Measurements from ENCODE around the gene TMED5.
"Not testable (repeated sequence)": the region's sequence is repeated elsewhere in the genome, so short reads cannot be mapped to it uniquely, and the experiment has no call there.

TMED5 gene

DNA sequence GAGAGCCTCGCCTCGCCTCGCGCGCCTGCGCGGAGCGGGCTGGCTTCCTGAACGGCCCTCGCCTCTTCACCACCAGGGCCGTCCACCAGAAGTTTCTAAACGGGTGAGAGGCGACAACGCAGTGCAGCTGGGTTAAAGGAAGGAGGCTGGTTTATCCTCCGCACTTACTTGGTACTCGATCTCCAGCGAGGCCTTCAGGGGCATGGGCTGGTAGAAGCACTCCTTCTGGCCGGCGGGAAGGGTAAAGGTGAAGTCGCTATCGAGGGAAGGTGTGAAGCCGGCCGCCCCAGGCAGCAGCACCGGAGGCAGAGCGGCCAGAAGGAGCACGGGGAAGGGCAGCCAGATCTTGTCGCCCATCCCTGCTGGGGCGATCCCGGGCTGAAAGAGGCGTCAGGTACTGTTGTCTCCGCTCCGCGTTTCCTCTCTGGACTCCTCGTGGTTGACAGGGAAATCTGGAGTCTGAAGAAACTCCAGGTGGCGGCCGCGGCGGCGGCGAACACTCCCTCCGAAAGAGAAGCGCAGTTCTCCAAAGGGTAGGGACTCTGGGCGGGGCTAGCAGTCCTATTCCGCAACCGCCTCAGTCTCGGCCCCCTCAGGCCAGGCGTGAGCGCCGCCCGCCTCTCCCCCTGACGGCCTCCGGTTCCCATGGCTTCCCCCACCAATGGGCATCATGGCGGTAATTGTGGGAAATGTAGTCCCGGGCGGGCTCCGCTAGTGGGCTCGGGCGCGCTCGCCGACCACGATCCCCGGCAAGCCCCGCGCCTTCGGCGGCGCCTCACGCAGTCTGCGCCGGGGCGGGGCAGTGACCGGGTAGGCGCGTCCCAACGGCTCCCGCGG is at the start of gene TMED5:
TMED5 (minus strand) TSS at position 528 of the 837 bp plus-strand sequence; CDS start at position 357, 171 bp downstream.
- peak; percentile 98 for DNase-seq

GRCh38 chr1:93223023-93223675 is 42.9 kb upstream of the TMED5 start:
- DNase-seq = no peak

GRCh38 chr1:93221913-93222312 is 41.7 kb upstream of the TMED5 start:
- DNase-seq = no peak

- not testable (repeated sequence) for DNase-seq
These were observed 40.5 kb upstream of the TMED5 start for GRCh38 chr1:93220716-93221115.

DNA sequence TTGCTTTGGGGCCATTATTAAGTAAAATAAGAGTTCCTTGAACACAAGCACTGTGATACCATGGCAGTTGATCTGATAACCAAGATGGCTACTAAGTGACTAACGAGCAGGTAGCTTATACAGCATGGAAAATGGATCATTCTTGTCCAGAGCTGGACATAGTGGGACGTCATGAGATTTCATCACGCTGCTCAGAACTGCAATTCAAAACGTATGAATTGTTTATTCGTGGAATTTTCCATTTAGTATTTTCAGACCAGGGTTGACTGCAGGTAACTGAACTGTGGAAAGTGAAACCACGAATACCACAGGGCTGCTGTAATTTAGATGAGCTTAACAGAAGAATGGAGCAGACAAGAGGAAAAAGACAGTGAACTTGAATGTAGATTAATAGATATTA is 39.2 kb upstream of the TMED5 start:
- DNase-seq = no peak

GRCh38 chr1:93215322-93215721 is 35.1 kb upstream of the TMED5 start:
- DNase-seq = no peak

DNA sequence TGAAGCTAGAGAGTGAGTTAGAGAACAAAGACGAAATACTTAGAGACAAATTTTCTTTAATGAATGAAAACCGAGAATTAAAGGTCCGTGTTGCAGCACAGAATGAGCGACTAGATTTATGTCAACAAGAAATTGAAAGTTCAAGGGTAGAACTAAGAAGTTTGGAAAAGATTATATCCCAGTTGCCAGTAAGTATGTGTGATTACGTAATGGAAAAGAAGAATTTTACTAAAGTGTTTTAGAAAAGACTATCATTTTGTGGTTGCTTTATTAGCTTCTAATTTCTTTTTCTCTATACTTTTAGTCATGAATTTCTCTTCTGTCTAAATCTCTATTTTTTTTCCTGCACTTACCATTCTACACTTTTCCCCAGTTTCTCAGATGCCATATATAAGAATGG is 27.0 kb upstream of the TMED5 start:
- no peak for DNase-seq

- no peak for DNase-seq
These were observed 26.3 kb upstream of the TMED5 start for GRCh38 chr1:93206567-93206954.

DNA sequence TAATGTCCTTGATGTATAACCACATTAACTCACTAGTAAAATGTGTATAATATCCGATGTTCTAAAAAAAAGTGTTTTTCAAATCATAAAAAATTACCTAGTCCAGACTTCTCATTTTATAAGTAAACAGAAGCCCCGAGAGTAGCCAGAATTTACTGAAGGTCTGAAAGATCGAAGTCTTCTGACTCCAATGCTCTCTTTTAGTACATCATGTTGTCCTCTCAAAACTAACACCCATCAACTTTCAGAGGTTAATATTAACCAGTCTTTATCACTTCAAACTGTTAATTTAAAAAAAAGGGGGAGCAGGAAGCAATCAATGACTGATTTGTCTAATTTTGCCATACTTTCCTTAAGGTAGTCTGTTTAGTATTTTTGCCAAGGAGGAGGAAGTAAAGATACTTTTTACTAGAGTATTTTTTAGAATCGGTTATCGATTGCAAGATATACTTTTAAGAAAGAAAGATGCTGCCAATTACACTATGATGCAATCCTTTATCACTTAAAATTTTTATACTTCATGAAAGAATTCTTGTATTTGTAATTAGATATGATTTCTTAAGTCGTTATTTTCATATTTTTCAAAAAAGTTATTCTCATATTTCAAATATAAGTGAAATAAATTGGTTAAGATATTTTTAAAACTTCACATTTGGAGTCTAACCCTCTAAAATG is 25.8 kb upstream of the TMED5 start:
- DNase-seq = no peak

- DNase-seq = no peak
These were observed 20.5 kb upstream of the TMED5 start for GRCh38 chr1:93200714-93201113.

- DNase-seq = no peak
These were observed 19.9 kb upstream of the TMED5 start for GRCh38 chr1:93200086-93200620.

DNA sequence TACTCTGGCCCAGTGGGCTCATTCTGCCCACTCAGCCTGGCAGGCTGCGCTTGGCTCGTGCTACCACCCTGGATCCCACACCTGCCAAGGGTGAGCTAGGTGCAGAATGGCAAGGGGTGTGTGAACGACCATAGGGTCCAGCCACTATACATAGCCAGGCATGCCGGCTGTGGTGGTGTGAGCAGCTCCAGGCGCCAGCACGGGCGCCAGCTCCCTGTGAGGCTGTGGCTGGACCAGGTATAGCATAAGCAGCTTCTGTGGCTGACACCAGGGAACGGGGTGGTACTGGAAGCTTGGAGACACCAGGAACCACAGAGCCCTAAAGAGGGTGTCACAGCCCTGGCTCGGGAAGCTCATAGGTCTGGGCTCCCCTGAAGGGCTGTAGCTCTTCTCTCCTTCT is 18.9 kb upstream of the TMED5 start:
- DNase-seq = no peak

DNA sequence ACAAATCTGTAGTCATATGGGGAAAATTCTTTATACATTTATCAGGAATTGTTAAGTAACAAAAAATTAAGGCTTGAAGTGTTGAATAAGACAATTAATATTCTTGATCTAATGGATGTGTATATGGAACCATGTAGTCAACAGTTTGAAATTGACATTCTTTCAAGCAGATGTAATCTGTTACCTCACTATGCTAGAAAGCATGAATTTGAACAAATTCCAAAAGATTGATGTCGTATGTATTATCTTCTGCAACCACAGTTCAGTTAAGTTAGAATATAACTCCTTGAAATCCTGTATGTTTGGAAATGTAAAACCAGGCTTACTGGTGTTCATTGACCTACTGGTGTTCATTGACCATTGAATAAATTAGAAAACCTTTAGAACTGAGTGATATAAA is 16.4 kb upstream of the TMED5 start:
- DNase-seq = no peak

DNA sequence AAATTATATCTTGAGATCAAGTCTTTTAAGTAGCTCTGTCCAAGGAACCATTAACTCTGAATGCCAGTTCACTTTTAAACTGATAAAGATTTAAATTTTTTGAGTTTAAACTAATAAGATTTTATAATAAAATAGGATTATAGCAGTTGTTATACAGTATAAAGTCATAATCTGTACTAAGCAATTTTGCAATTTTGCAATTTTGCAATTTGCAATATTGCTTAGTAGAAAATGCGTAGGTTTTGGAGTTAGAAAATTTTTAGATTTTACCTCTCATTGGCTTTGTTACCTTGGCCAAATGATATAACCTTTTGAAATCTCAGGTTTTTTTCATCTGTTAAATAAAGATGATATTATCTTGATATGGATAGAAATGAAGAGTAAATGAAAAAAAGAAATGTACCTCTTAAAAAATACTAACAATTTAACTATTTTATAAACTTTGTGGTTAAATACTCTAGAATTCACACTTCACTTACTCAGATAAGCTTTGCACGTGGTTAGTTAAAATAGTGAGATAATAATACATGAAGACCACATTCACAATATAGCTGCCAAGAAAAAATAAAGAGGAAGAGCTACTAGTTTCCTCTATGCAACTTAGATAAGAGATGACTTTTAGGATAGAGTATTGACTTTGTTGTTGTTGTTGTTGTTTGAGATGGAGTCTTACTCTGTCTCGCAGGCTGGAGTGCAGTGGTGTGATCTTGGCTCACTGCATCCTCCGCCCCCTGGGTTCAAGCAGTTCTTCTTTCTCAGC is 14.2 kb upstream of the TMED5 start:
- no peak for DNase-seq

DNA sequence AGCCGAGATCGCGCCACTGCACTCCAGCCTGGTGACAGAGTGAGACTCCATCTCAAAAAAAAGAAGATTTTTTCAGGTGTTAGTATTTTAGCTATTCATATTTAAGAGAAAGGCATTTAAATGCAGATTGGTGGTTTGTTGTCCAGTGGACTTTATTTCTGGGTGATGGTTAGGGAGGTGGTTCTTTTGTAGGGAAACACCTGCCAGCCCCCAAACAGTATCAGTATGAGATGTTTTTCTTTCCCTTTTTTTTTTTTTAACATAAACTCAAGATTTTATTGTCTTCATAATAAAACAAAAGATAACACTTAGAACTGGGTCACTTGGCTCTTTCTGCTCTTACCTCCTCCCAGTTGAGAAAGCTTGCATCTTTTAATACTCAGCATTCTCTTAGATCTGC is 10.2 kb upstream of the TMED5 start:
- no peak for DNase-seq

- DNase-seq = no peak
These were observed 6.5 kb upstream of the TMED5 start for GRCh38 chr1:93186667-93187066.

DNA sequence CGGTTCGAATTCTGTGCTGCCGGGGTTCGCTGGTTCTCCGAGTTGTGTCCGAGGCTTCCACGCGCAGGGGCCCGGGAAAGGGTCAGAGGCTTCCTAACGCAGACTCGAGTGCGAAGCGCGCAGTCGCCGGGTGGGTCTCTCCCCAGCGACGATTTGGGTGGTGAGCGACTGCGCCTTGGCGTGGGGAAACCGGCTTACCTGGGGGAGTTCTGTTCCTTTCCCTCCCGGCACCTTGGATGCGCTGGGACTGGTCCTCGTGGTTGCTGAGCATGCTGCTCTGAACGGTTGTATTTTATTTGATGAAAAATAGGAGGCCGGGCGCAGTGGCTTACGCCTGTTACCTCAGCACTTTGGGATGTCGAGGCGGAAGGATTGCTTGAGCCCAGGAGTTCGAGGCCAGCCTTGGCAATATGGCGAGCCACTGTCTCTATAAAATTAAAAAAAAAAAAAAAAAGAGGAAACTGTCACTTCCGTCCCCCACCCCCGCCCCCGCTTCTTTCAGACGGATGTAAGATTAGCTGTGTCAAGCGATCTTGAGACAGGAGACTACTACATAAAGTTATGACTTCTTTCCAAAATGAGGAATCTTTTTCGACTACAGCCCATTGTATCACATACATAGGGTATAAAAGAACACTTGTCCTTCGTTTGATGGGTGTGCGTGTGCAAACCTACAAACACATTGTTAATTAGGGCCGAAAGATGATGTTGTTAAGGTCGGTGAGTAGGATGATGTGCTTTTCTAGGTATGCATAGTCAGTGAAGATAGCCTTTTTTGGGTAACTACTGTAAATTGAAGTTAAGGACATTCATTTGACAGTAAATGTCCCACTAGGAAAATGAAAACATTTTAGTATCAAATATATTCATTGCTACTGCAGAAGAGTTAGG is 755 bp upstream of the TMED5 start, which contains the start of gene CCDC18:
CCDC18 (plus strand) TSS at position 2 of the 891 bp plus-strand sequence. CDS start 2,638 bp downstream, outside the sequence.
- no peak for DNase-seq

- no peak for DNase-seq
These were observed 1.8 kb downstream of the TMED5 start for GRCh38 chr1:93178418-93178817.

DNA sequence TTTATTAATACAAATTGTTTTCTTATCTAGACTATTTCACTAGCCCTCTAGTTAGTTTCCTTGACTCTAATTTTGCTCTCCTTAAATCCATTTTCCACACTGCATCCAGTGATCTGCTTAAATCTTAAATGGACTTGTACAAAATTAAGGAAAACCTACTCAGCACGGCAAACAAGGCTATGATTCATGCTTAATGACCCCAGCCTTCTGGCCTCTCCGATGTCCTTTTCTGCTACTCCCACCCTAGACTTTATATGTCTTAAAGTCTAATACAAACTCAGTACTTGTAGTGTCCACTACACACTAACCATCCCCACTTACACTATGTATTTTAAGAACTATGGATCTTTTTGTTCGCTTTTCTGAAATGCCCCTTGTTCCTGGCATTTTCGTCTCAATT is 2.2 kb downstream of the TMED5 start:
- DNase-seq = no peak

GRCh38 chr1:93174638-93175037 is 5.6 kb downstream of the TMED5 start:
- DNase-seq = not testable (repeated sequence)

- no peak for DNase-seq
These were observed 7.4 kb downstream of the TMED5 start for GRCh38 chr1:93172778-93173177.

Measured in NCI-H446 treated with DMSO at 0.1 percent for 48 hours (cell line).